HG03060 (cell line): ENCODE data around the gene CAD.
"Not testable (repeated sequence)": the region's sequence is repeated elsewhere in the genome, so short reads cannot be mapped to it uniquely, and the experiment has no call there.

Experiments
- ATAC-seq: cut with Tn5 transposase; IDR thresholded peaks from one replicate; pipeline ENCODE4 v1.9.1; 2021; ENCODE audit warnings: low read depth, moderate number of reproducible peaks; ENCODE audit not compliant: unreplicated experiment

The CAD gene

DNA sequence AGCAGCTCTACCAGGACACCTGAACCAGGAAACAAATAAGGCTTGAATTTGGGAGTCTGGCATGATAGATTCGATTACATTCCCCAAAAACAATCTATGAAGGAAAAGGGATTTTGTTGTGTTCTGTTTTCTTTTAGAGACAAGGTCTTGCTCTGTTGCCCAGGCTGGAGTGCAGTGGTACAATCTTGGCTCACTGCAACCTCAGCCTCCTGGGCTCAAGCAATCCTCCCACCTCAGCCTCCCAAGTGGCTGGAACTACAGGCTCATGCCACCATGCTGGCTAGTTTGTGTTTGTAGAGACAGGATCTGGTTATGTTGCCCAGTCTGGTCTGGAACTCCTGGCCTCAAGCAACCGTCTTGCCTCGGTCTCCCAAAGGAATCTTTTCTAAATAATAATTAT, 19.1 kb upstream of the CAD start:
- not testable (repeated sequence) for ATAC-seq

DNA sequence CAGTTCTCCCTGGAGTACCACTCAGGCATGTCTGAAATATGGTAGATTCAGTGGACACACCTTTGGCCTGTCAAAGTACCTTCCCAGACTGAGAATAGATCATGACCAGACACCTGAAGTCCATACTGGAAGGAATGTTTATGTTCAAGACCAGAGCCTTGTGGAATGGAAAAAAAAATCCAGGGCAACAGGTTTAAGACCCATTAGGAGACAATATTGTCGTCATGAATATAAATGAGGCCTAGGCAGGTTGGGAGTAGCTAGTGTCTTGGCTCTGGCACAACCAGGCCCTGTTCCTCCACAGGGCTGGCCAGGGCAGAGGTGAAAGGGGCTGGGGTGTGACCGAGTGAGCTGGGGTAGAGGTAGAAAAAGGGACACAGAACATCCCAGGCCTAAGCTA, 18.5 kb upstream of the CAD start:
- ATAC-seq: no peak

DNA sequence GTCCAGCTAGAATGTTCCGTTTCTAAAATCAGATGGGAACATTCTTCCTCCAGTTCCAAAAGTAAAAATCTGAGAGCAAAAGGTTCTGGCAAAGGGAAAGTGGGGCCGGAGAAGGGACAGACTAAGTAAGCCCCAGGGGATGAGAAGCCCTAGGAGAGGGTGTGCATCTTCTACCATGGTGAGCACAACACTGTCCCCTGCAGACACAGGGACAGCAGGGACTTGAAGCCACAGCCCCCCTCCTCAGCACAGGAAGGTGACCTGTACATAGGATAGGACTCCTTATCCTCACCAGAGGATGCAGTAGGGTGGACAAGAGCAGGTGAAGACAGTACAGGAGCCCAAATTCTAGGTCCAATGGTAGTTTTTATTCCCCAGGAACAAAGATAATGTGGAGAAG, 17.9 kb upstream of the CAD start:
- no peak for ATAC-seq

DNA sequence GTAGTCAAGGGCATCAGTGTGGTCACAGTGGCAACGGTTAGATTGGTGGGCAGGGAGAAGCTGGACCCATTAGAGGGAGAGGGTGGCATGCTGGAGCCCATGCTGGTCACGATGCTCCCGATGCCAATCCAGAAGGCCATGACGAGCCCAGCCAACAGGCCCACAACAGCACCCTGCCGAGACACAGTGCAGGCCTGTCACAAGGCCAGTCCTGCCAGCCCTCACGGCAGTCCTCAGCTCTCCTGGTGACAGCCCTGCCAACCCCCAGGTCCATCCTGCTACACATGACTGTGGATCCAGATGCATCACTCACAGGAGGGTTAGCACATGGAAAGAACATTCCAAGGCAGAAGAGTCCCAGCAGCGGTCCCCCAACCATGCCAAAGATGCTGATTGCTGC, 15.5 kb upstream of the CAD start:
- no peak for ATAC-seq

GRCh38 chr2:27202854-27203253, 14.3 kb upstream of the CAD start:
- ATAC-seq: no peak

- ATAC-seq: no peak
These were observed 13.4 kb upstream of the CAD start for GRCh38 chr2:27203741-27204140.

DNA sequence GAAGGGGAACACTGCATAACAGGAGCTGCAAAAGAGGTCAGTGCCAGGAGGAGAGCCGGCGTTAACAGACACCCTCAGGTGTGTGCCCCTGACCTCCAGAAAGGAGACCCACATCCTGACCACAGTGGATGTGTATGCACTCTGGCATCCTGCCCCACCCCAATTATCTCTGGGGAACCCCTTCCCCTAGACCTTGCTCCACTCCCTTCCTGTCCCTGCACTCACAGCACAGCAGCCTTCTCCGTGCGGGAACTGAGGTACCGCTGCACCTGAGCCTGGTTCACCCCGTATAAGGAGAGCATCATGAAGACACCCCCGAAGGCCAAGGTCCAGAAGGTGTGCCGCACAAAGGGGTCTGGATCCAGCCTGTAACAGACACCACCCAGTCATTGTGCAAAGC, 12.6 kb upstream of the CAD start:
- ATAC-seq: no peak

DNA sequence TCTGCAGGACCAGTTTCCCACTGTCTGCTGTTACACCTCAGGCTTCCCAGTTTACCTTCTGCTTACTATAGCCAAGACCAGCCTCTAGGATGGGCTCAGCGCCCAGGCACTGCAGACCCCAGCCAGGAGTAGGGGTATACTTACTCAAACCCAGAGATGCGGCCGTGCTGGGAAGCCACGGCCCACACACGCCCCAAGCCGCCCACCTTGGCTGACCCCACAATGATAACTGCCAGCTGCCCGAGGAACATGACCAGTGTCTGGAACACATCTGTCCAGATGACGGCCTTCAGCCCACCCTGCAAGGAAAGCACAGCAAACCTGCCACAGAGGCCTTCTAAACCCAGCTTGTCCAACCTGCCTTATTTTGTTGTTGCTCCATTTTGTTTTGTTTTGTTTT, 12.0 kb upstream of the CAD start:
- ATAC-seq: no peak

GRCh38 chr2:27206346-27206745, 10.8 kb upstream of the CAD start:
- no peak for ATAC-seq

DNA sequence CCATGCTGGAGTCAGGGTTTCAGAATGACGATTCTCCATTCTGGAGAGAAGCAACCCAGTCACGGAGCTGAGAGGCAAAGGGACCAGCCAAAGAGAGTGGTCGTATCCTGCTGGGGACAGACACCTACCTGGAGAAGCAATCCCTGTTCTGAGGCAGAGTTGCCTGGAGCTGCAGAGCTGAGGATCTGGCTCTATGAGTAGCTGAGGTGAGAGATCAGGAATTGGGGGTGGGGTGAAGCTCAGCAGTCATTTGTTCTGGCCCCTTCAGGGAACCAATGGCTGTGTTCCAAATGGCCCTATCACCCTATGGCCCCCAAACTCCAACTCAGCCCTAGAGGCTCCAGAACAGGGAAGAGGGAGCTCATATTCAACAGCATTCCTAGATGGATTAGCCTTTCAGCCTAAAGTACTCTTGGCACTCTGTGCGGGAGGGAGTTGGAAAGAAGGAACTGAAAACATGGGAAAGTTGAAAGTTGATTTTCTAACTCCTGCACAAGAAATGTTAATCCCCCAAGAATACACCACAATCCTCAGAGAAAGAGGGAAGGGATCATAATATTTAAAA, 8.6 kb upstream of the CAD start:
- ATAC-seq: no peak

DNA sequence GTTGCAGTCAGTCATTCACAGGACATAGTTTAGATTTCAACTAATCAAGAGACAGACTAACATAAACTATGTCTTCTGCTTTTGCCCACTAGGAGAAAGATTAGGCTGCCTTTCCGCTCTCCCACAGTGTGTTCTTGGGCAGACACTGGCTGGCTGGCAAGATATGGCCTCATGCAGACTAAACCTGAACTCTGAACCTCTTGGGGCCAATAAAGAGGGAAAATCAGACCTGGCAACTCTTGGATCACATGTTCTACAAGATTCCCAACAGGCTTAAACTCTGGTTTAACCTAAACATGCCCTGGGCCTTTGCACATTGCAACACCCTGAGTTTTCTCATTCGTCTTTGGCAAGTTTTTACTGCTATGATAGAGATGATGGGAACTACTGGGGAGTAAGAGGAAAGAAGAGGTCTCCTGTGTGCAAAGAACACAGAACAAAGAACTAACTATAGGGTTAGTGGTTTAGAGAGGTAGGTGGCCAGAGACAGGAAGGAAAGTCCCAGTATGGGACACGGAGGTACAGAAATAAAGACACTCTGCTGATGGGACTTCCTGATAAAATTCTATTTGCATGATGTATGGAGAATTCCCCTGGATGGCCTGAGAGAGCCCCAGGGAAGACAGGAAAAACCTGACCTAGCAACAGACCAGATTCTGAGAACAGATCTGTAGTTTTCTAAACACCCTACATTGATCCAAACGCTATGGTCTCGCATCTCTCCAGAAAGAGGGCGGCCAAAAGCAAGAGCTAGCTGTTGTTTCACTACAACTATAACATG, 7.4 kb upstream of the CAD start:
- ATAC-seq: no peak

GRCh38 chr2:27211241-27211942, 5.8 kb upstream of the CAD start:
- peak; percentile 15 for ATAC-seq

- peak; percentile 29 for ATAC-seq
These were observed 5.1 kb upstream of the CAD start, which contains the start of the genes ATRAID and SLC5A6 for GRCh38 chr2:27211943-27212625. TSS of gene ATRAID (plus strand) at chr2:27212041. CDS start at chr2:27212369, 328 bp downstream. TSS of gene SLC5A6 (minus strand) at chr2:27212268. CDS start at chr2:27207650, 4,618 bp downstream.

- peak; percentile 16 for ATAC-seq
These were observed 4.3 kb upstream of the CAD start for GRCh38 chr2:27212626-27213471.

DNA sequence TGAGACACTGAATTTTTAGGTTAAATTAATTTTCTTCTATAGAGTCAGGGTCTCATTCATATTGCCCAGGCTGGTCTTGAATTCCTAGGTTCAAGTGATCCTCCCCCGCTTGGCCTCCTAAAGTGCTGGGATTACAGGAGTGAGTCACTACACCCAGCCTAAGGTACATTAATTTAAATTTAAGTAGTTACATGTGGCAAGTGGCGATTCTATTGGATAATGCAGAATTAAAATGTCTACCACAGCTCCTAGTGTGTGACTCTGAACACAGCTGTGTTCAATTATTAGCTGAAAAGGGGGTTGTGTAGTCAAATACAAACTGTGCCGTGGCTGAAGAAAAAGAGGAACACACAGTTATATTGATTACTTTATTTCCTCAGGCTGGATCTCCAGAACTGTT, 2.2 kb upstream of the CAD start:
- ATAC-seq: no peak

- no peak for ATAC-seq
These were observed 592 bp upstream of the CAD start for GRCh38 chr2:27216416-27217137.

GRCh38 chr2:27218614-27219013, 1.4 kb downstream of the CAD start:
- ATAC-seq: no peak

DNA sequence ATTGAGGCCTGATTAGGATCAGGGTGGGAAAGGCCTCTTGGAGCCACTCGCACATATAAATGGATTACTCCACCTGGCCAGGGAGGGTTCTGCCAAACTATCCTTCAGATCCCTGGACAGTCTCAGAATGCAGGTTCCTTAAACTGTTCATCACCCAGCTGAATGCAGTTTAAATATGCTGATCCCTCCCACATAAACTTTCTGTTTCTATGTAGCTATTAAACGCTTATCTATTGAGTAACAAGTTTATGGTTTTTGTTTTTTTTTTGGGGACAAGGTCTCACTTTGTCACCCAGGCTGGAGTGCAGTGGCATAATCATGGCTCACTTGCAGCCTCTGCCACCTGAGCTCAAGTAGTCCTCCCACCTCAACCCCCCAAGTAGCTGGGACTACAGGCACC, 1.9 kb downstream of the CAD start:
- ATAC-seq: no peak

- ATAC-seq: no peak
These were observed 2.9 kb downstream of the CAD start for GRCh38 chr2:27220091-27220490.

- ATAC-seq: no peak
These were observed 4.0 kb downstream of the CAD start for GRCh38 chr2:27221166-27221565.
